HG02678 (cell line): Measurements from ENCODE around the gene MZT1.
A peak's percentile ranks its signal among the peaks of the same experiment; 100 is the strongest.
"Not testable (repeated sequence)": the region's sequence is repeated elsewhere in the genome, so short reads cannot be mapped to it uniquely, and the experiment has no call there.

Experiments
- ATAC-seq: cut with Tn5 transposase; IDR thresholded peaks from one replicate; pipeline ENCODE4 v1.9.1; 2021; ENCODE audit warnings: mild to moderate bottlenecking, moderate library complexity; ENCODE audit not compliant: unreplicated experiment

Gene MZT1, protein sequence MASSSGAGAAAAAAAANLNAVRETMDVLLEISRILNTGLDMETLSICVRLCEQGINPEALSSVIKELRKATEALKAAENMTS

DNA sequence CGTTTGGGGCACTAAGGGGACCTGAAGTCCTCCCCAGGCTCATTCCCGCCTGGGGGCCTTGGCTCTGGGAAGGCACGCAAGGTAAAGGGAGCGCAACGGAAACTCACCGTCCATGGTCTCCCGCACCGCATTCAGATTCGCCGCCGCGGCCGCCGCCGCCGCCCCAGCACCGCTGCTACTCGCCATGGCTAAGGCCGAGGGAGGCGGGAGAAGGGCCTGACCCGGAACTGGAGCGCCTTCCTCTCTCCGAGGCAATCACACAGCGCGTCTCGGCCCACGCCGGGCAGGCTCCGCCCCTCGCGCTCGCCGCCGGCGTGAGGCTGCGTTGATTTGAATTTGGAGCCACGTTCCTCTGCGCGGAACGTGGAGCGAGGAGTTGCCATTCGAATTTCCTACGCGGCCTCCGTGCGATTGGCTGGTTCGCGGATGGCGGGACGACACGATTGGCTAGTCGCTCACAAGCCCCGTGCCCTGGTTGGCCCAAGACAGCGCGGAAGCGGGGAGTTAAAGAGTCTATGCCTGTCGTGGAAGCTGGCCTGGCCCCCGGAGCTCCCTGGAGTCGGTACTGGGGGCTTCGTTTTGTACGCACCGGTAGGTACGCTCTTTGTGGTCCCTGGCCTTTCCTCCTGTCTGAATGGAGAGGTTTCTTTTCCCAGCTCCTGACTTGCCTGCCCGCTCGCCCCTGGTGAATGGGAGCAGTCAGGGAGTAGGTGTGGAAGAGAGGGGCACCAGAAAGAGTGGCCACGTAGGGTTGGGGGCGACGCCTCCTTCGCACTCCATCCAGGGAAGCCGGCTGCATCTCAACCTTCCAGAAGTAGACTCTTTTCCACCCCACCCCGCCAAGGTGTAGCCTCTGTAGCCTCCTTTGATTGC lies at the start of gene MZT1, which contains the start of gene BORA:
Gene MZT1 (minus strand): TSS at position 213 of the 873 bp plus-strand sequence. CDS start 27 bp downstream, at position 186.
Gene BORA (plus strand): TSS at position 507 of the 873 bp plus-strand sequence. CDS start 1,018 bp downstream, outside the sequence.
- ATAC-seq: peak; percentile 94

DNA sequence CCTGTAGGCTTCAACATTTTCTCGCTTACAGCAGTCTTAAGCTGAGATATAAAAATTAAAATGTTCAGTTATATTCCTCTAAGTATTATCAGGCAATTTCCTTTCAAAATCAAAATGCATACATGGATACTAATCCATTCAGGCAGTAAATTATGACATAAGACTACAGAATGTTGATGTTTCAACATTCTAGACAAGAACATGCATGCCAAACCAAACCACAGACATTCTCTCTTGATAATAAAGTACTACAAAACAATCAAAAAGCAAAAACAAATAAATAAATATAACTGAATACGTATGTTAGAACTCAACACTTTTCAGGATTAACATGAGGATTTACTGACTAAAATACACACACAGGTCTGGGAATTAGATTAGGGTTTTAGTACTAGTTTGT lies 46.6 kb upstream of the MZT1 start:
- no peak for ATAC-seq

- no peak for ATAC-seq
Measured at GRCh38 chr13:72763411-72763810, 36.0 kb upstream of the MZT1 start.

GRCh38 chr13:72760189-72760588 lies 32.8 kb upstream of the MZT1 start:
- no peak for ATAC-seq

GRCh38 chr13:72757792-72758535 lies 30.5 kb upstream of the MZT1 start:
- no peak for ATAC-seq

DNA sequence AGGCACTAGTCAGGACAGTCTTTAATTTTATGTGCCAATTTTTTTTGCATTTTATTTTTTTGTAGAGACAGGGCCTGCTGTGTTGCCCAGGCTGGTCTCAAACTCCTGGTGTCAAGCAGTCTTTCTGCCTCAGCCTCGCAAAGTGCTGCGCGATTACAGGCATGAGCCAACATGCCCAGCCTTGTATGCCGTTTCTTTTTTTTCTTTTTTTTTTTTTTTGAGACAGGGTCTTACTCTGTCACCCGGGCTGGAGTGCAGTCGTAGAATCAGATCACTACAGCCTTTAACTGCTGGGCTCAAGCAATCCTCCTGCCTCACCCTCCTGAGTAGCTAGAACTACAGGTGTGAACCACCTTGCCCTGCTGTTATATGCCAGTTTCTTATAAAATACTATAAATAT lies 26.7 kb upstream of the MZT1 start:
- no peak for ATAC-seq

- no peak for ATAC-seq
Measured at GRCh38 chr13:72751220-72751619, 23.8 kb upstream of the MZT1 start.

DNA sequence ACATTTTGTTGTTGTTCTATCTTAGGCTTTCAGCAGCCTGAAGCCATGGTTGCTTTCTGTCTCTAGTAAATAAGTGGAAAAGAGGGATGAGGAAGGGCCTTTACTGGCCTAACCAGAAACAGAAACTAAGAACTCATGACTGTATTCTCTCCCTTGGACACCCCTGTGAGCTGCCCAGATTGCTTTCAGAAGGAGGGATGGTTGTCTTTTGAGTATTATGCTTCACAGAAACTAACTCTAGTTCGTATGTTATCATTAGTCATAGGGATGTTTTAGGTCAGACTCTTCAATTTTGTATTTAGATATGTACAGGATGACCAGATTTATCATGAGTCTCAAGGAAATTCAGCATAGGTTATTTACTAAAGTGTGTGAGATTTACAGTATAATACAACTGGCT lies 17.8 kb upstream of the MZT1 start:
- ATAC-seq: no peak

- ATAC-seq: no peak
Measured at GRCh38 chr13:72740015-72740414, 12.6 kb upstream of the MZT1 start.

- no peak for ATAC-seq
Measured at GRCh38 chr13:72737033-72737432, 9.6 kb upstream of the MZT1 start.

DNA sequence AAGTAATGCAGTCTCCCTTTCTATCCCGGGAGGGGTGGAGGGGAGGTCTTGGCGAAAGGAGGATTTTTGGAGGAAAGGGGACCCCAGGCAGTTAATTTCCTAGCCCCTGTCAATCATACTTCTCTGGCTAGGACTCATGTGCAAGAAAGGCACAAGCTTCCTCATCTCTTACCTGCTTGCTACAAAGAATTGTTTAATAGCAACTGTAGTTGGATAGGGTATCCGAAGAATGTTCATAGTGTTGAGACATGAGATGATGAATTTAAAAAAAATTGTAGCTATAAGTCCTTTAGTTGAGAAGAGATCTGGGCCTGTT lies 819 bp upstream of the MZT1 start:
- no peak for ATAC-seq

DNA sequence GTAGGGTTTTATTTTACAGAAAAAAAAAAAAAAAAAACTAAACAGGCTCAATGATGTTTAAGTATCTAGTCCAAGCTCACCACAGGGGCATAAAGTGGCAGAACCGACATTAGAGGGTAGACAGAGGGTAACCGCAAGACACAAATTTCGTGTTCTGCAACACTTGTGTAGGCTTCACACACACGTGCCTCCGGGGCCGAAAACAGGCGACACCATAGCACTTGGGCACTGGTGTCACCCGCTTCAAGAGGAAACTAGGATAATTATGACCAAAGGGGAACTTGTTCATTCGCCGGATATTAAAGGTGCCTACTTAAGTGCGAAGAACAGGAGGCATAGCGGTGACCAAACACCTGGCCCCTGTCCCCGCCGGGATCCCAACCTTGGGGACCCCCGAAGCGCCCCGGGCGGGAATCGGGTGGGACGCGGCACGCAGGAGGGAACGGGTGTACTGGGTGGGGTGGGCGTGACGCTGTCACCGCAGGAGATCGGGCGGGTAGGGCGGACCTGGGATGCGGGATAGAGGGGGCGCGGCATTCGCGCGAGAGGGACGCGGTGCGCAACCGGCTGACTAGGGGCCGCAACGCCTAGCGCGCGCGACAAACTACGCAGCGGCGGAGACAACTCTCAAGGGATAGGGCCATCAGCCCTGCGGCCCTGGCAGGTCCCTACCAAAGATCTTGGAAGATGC lies 558 bp downstream of the MZT1 start:
- ATAC-seq: peak; percentile 19

- not testable (repeated sequence) for ATAC-seq
Measured at GRCh38 chr13:72726185-72726584, 1.2 kb downstream of the MZT1 start.

- ATAC-seq: no peak
Measured at GRCh38 chr13:72716776-72717175, 10.7 kb downstream of the MZT1 start.

DNA sequence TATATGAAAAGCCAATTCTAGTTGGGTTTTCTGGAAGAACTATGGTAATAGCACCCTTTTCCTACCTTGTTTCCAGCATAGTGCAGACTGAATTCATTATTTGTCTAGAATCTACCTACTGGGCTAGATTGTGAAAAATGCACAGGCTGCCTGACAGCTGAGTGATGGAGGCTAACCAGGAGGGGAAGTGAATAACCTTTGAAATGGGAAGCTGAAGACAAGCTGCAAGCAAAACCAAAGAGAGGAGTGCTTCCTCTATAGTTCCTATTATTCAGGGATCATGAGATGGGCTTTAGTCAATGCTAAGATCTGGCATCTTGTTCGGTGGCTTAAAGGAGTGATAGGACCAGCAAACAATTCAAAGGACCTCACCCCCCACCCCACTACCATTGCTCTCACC lies 26.9 kb downstream of the MZT1 start:
- no peak for ATAC-seq

DNA sequence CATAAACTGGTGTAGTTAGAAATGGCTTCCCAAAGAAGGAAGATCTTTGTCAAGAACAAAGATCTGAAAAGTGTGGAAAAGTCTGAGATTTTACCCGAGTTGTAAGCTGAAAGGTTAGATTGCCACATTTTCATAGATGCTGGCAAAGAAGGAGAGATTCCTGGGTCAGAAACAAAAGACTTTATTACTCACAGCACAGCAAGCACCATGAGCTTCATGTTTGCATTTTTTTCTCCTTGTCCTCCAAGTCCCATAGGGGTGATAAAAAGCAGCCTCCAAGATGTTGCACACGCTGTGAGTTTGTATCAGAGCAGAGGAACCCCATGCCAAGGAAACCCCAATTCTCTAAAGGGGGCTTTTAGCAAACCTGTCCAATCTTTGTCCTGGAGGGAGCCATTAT lies 29.3 kb downstream of the MZT1 start:
- ATAC-seq: no peak

- no peak for ATAC-seq
Measured at GRCh38 chr13:72696579-72696978, 30.9 kb downstream of the MZT1 start.

DNA sequence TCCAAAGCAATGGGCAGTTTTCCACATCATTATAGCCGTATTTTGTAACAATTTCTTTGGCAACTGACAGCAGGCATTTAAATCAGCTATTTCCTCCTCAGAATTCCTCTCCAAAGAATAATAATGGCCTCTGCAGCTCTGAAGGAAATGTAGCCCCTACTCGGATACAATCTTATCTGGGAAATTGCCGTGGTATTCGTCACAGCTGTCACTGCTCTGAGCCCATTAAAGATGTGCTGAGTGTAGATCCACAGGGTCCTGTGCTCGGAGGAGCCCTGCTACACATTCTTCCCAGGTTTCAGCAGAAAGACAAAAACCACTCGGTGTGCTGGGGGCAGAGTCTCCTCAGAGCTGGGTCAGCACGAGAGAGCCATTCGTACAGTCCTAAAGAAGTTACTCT lies 33.1 kb downstream of the MZT1 start:
- no peak for ATAC-seq

GRCh38 chr13:72693832-72694231 lies 33.6 kb downstream of the MZT1 start:
- ATAC-seq: no peak

DNA sequence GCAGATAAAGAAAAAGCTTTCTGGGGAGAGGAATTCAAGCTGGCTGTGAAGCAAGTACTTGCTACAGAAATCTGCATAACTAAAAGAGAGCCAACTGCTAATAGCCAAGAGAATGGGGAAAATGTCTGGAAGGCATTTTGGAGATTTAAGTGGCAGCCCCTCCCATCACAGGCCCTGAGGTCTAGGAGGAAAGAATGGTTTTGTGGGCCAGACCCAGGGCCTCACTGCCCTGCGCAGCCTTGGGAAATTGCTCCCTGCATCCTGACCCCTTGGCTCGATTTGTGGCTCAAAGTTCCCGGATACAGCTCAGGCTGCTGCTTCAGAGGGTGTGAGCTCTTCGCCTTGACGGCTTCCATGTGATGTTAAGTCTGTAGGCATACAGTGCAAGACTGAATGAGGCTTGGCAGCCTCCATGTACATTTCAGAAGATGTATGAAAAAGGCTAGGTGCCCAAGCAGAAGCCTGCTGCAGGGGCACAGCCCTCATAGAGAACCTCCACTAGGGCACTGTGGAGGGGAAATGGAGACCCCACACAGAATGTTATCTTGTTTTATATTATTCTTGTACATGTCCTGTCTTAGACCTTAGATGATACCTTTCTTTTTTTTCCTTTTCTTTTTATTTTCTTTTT lies 34.4 kb downstream of the MZT1 start:
- ATAC-seq: no peak

DNA sequence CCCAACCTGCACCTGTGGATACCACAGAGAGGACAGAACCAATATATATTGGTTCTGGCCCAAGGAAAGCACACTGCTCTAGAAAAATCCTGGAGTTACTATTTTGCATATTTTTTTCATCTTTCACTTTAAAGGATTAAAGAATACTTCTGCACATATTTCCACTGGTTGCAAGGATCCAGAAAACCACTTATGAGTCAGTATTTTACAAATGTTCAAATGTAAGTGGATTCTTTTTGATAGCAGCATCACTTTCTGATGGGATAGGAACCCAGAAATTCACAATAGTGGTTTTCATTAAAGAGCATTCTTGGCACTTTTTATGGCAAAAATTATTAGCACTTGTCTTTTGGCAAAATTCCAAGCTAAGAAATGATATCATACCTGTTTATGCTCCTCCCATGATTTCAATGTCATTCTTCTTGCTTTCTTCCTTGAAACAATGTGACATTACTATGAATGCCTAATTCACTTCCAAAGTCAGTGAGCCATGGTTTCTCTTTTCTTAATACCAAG lies 38.2 kb downstream of the MZT1 start:
- no peak for ATAC-seq
